GM19023 (cell line): Measurements from ENCODE around the gene CASP5.
"Not testable (repeated sequence)": the region's sequence is repeated elsewhere in the genome, so short reads cannot be mapped to it uniquely, and the experiment has no call there.

Experiments used
- ATAC-seq: cut with Tn5 transposase; IDR thresholded peaks from one replicate; pipeline ENCODE4 v1.9.1; 2021; ENCODE audit warnings: mild to moderate bottlenecking, moderate library complexity; ENCODE audit not compliant: unreplicated experiment

Gene CASP5

DNA sequence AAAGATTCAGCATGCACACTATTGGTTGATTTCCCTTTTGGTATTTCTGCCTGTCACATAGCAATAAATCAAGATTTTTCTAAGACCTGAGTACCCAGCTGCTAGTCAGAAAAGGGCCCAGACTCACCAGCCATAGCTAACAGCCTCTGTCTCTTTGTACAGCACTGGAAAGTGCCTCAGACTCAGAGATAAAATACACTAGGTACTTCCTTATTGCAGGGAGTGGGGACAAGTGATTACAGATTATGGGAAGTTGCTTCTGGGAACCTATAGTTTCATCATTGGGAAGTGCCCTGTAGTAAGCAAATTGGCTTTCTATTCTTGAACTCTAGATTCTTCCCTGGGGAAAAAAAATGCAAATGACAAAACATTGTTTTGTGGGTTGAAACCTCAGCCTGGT is at the start of gene CASP5:
CASP5 (minus strand) TSS at position 166 of the 400 bp plus-strand sequence; CDS start at position 134, 32 bp downstream.
- no peak for ATAC-seq

DNA sequence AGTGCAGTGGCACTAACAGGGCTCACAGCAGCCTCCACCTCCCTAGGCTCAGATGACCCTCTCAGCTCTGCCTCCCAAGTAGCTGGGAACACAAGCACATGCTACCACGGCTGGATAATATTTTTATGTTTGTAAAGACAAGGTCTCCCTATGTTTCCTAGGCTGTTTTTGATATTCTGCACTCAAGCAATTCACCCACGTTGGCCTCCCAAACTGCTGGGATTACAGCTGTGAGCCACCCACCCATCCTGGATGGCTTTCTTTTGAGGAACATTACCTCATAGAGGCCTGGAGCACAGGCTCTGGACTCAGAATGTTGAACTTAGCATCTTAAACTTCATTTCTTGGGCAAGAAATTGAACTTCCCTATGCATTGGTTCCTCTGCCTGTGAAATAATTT is 49.1 kb upstream of the CASP5 start:
- not testable (repeated sequence) for ATAC-seq

DNA sequence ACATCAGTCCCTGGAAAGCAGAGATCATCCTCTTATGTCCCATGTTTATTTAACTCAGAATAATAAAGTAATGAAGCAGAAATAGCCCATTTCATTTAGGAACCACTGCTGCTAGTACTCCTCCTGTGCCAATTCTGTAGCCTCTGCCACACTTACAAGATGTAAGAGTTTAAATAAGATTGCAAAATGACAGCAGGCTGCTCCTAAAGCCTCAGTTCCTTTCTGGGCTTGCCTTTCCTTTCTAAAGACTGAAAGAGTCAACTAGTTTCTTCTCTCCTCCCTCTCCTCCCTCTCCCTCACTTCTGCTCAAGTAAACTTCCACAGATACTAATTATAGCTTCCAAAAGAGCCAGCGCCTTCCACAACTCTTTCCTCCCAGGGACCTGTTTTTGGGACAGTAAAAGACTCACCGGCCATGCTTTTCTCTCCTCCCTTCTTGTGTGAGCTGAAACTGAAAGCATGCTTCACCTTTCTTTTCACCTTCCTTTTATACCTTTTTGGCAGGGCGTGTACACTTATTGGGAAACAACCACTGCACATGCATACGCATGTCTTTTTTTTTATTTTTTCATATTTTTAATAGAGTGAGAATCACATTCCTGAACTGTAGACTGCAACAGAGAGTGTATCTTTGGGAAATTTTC is 48.2 kb upstream of the CASP5 start:
- no peak for ATAC-seq

DNA sequence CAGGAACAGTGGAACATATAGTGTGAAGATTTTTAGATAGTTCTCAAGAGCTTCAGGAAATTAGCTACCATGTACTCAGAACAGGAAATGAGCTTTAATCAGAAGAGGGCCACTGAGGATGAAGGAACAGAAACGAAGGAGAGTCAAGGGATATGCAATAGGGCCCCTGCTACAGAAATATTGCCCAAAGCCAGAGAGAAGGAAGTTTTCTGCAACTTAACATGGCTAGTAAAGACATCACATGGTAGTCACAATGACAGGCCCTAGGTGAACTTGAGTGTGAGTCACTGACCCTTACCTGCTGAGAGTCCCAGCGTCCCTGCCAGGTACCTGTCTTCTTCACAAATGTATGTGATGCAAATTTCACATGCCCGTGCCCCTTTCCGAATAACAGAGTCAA is 47.3 kb upstream of the CASP5 start:
- ATAC-seq: no peak

DNA sequence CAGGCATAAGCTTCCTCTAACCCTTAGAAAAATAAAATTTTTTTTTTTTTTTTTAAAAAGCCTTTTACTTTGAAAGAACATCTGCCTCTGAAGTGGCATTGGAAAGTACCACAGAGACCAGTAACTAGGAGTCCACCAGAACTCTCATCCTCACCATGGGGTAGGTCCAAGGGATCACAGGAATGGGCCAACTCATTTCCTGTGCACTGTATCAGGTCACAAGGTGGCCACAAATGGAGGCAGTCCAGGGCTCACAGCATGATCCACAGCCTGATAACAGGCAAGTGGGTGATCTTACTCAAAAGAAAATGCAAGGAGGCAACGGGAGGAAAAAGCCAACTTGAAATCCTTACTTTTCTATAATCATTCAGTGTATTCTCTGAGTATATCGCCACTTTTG is 46.8 kb upstream of the CASP5 start:
- ATAC-seq: not testable (repeated sequence)

DNA sequence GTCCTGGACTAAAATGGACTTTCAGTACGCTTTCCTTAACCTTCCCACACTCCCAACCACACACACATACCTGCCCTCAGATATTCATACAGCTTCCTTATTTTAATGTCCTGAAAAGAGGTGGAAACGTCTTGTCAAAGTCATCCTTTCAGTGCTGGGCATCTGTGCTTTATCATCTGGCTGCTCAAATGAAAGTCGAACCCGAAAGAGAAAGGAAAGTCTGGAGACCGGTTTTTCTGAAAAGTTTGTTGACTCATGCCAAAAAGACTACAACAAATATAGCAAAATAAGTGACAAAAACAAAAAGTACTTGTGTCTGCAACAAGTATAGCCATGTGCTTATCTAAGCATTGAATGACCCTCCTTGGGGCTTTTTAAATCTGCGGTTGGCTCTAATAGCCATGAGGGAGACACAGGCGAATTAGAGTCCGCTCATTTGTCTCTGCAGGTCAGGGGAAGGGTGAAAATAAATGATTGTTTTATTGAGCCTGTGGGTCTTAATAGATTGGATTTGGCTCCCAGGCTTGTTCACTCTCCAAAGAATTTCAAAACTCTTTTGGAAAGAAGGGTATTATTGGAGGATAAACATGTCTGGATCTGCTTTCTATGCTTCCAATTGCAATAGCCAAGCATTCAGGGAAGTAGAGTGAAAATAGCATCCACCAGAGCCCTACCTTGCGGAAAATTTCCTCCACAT is 40.4 kb upstream of the CASP5 start:
- ATAC-seq: not testable (repeated sequence)

DNA sequence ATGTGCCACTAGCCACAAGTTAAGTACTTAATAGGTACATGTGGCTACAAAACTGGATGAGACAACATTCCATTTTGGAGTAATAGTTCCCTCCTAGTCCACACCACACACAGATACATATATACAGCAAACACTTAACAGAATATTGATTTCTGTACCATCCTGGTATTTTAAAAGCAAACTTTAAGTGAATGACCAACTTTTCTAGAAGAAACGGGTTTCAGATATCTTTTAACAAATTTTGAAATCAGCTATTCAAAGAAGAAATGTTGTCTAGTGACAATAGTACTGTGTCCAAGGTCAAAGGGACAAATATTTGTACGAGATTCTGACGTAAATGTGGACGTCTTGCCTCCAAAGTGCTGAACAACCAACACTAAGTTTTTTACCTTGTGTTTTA is 34.5 kb upstream of the CASP5 start:
- no peak for ATAC-seq

DNA sequence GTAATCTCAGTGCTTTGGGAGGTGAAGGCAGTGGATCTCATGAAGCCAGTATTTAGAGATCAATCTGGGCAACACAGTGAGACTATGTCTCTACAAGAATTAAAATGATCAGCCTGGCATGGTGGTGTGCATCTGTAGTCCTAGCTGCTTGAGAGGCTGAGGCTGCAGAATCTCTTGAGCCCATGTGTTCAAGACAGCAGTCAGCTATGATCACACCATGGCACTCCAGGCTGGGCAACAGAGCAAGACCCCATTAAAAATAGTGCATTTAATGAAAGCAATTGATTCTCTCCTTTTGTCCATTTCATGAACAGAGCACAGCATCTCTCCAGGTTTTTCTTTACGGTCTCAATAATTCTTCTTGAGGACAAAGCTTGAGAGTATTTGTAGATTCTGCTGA is 33.5 kb upstream of the CASP5 start:
- ATAC-seq: no peak

DNA sequence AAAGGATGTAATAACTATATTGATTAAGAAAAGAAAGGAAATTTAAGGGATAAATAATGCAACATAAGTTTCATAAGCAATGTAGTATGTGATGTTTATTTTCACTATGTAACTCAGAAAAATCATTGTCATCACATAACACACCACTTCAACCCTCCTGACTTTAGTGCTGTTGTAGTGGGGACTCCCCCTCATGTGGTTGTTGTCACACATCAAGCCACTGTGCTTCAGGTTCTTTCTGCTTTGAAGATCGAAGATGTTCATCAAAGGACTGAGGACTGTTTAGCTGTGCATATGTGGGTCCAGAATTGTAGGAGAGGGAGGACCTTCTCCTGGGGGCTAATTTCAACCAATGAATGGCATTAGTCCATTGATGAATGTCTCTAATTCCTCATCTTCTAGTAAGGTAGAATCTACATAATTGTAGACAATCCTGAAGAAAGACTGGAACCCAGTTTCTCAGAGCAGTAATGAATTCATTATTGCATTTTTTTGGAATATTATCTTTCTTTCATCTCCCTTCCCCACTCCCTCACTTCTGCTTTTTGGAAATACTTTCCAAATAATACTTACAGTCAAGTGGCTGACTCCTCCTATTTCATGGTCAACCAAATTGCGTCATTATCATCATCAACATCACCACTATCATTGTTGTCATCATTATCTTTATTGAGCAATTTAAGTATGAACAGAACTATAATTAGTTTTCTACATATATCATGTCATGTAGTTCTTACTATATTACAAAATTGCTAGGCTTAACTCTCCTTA is 31.9 kb upstream of the CASP5 start:
- ATAC-seq: no peak

DNA sequence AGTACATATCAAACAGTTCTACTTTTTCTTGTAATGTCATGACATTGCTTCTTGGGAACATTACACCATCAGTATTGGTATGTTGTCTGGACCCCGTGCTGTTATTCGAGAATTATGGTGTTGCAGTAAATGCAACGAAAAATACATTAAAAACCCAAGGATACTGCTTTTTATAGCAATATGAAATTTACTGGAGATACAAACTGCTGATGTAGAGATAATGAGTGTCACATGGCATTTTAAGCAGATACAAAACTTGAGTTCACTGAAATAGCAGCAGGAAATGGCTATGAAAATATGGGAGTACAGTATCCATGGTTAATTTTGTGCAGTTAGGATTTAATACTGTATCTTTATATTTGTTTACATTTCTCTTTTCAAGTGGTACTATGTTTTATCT is 29.5 kb upstream of the CASP5 start:
- no peak for ATAC-seq

DNA sequence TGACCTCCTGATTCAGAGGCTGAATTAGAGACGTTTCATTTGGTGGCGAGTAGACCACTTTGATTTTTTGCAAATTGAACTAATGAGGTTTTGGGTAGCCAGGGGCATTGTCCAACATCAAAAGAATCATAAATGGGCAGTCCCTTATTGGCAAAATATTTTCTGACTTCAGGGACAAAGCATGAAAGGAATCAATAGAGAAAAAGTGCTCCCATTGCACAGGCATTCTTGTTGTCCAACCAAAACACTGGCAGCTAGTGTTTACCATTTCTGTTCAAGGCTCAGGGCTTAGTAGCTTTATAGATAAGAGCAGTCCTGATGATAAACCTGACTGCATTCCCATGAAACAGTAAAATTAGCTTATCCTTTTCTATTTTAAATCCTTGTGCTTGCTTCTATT is 28.6 kb upstream of the CASP5 start:
- no peak for ATAC-seq

DNA sequence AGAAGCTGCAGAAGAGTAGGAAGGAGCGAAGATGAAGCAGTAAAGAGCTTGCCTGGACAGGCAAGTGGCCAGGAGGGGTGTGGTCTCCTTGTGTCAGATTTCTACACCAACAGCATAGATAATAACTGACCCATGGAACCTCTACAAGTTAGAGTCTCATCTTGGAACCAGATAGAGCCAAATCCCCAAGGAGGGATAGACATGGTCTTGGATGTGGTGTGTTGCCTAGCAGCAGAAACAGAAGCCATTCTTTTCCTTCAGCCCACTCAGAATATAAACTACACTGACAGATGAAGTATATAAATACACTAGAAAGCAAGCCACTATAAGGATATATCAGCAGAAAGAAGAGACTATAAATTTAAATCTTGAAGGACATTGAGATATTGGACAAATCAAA is 26.5 kb upstream of the CASP5 start:
- ATAC-seq: no peak

DNA sequence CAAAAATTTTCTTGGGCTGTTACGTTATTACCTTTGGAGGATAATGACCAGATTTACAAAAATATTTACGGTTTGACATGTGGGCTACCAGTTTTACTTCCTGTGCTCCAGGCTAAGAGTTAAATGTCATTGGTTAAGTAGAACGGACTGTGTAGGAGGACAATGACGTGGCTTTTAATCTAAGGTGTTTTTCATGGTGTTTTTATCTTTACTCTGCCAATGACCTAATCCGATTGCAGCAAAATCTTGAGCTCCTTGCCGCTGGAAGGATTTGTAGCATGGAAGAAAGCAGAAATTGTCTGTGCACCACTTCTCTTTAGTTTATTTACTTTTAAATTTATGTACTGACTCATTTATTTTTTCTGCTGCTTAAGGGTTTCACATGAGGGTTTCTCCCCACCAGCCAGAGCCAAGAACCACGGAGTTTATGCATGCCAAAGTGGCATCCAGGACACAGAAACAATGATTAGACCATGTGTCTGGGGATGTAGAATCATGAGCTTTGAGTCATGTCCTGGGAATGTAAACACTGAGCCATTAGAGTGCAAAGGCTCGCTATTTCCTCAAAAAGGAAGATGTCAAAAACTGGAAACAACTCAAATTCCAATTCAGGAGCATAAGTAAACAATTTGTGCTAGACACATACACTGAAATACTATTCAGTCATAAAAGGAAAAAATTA is 24.1 kb upstream of the CASP5 start:
- no peak for ATAC-seq

DNA sequence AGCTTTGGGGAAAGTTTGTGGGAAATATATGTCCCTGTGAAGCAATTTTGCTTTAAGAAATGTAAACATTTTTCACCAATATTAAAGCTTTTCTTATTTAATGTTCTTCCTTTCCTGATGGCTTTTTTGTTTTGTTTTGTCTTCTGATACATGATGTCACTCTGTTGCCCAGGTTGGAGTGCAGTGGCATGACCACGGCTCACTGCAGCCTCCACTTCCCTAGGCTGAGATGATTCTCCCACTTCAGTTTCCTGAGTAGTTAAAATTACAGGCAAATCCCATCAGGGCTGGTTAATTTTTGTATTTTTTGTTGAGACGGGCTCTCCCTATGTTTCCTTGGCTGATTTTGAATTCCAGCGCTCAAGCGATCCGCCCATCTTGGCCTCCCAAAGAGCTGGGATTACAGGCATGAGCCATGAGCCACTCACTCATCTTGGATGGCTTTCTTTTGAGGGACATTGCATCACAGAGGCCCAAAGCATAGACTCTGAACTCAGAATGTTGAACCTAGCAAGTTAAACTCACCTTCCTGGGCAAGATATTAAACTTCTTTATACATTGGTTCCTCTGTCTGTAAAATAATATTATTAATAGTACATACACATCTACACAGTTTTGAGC is 22.8 kb upstream of the CASP5 start:
- no peak for ATAC-seq

DNA sequence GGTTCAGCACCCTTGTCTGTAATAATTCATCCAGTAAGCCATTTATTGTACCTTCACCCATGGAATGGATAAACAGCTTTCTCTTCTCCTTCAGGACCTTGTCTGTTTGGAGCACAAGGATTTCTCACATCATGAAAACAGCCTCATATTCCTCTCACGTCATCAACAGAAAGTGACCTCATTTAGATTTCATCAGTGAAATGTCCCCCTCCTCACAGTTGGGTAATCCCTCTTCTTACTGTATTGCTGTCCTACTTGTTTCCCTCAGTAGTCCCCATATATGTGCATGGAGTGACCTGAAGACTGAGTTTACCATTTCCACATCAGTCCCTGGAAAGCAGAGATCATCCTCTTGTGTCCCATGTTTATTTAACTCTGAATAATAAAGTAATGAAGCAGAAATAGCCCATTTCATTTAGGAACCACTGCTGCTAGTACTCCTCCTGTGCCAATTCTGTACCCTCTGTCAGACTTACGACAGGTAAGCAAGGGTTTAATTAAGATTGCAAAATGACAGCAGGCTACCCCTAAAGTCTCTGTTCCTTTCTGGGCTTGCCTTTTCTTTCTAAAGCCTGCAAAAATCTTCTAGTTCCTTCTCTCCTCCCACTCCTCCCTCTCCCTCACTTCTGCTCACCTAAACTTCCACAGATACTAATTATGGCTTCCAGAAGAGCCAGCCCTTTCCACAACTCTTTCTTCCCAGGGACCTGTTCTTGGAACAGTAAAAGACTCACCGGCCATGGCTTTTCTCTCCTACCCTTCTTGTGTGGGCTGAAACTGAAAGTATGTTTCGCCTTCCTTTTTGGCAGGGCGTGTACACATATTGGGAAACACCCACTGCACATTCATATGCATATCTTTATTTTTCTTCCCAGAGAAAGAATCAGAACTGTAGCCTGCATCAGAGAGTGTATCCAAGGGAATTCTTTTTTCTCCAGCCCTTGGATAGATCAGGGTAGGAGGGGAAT is 21.9 kb upstream of the CASP5 start, which contains the start of gene CARD16:
CARD16 (minus strand) TSS at position 779 of the 968 bp plus-strand sequence; CDS start at position 741, 38 bp downstream.
- ATAC-seq: peak; percentile 99

DNA sequence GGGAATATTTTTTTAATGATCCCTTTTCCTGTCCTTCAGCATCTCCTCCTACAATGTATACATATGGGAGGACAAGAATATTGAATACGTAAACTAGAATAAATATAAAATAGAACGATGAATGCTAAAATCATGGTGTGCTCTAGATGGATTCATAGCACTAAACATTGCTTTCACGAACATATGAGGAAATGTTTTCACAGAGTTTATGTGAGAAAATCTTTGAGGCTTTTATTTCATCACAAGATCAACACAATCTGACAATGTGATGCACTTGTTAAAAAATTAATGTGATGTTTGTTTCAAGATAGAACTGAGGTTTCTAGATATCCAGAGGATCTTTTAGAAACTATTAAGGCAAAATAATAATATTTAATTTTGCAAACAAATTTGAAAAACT is 19.2 kb upstream of the CASP5 start:
- no peak for ATAC-seq

DNA sequence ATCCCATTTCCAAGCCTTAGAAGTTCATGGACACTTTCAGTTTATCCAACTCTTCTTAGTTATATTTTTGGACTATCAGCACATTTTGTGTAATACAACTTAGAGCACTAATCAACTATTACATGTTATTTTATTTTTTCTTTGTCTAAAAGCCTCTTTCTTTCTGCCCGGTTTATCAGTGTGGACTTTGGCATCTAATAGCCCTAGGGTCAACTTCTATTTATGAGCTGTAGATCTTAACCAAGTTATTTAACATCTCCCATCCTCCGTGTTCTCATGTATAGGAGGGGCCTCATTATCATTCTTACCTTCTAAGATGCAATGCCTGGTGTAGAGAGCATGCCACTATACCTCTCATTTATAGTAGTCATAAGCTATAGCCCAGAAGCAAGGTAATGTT is 17.7 kb upstream of the CASP5 start:
- no peak for ATAC-seq

DNA sequence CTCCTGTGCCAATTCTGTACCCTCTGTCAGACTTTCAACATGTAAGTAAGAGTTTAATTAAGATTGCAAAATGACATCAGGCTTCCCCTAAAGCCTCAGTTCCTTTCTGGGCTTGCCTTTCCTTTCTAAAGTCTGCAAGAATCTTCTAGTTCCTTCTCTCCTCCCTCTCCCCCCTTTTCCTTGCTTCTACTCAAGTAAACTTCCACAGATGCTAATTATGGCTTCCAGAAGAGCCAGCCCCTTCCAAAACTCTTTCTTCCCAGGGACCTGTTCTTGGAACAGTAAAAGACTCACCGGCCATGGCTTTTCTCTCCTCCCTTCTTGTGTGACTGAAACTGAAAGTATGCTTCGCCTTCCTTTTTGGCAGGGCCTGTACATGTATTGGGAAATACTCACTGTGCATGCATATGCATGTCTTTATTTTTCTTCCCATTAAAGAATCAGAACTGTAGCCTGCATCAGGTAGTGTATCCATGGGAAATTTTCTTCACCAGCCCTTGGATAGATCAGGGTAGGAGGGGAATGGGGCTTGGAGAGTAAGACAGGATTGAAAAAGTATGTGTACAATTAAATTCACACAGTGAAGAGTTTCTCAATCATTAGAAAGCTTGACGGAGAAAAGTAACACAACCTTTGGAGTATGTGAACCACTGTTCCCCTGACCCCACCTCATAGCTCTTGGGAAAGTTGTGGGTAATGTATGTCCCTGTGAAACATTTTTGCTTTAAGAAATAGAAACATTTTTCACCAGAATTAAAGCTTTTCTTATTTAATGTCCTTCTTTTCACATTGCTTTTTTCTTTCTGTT is 12.0 kb upstream of the CASP5 start, which contains the start of gene CASP1:
CASP1 (minus strand) TSS at position 332 of the 808 bp plus-strand sequence; CDS start at position 301, 31 bp downstream.
- ATAC-seq: peak; percentile 89

DNA sequence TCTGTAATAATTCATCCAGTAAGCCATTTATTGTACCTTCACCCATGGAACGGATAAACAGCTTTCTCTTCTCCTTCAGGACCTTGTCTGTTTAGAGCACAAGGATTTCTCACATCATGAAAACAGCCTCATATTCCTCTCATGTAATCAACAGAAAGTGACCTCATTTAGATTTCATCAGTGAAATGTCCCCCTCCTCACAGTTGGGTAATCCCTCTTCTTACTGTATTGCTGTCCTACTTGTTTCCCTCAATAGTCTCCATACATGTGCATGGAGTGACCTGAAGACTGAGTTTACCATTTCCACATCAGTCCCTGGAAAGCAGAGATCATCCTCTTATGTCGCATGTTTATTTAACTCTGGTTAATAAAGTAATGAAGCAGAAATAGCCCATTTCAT is 11.4 kb upstream of the CASP5 start:
- ATAC-seq: peak; percentile 11
